Fibroblast of pulmonary artery (primary cell): ENCODE measurements around the gene ELOVL1.
A peak's percentile ranks its signal among the peaks of the same experiment; 100 is the strongest.

Experiments
- DNase-seq: peaks from one replicate; pipeline ENCODE4 v3.0.0-alpha.2; 2010; ENCODE audit warnings: low read depth
- H3K4me3 ChIP-seq: replicated peaks from 2 replicates; pipeline ENCODE4 v1.5.1; 2011; ENCODE audit warnings: low read depth, mild to moderate bottlenecking, control low read depth, low read length, moderate library complexity
- TF ChIP-seq, protein P1 (sequence below): IDR thresholded peaks from 2 replicates; pipeline ENCODE4 v1.5.1; 2011; ENCODE audit warnings: mild to moderate bottlenecking, control low read depth, low read length, inconsistent platforms; ENCODE audit errors: missing control alignments

Gene ELOVL1

DNA sequence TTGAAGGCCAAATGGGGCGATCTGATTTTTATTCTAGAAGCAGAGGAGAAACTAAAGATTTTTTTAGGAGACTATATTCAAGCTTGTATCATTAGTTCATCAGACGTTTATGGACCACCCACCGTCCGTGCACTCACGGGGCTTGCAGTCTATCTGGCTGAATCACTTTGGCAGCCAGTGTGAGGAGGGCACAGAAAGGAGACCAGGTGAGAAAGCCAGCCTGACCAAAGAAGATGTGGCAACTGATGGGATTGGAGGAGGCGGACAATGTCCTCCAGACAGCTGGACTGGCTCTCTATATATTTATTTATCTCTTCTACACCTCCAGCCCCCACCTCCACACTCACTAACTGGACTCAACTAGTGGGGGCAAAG is 822 bp upstream of the ELOVL1 start:
- H3K4me3 ChIP-seq = peak overlapping the region; percentile 69
- DNase-seq = no peak
- TF ChIP-seq, protein P1, sequence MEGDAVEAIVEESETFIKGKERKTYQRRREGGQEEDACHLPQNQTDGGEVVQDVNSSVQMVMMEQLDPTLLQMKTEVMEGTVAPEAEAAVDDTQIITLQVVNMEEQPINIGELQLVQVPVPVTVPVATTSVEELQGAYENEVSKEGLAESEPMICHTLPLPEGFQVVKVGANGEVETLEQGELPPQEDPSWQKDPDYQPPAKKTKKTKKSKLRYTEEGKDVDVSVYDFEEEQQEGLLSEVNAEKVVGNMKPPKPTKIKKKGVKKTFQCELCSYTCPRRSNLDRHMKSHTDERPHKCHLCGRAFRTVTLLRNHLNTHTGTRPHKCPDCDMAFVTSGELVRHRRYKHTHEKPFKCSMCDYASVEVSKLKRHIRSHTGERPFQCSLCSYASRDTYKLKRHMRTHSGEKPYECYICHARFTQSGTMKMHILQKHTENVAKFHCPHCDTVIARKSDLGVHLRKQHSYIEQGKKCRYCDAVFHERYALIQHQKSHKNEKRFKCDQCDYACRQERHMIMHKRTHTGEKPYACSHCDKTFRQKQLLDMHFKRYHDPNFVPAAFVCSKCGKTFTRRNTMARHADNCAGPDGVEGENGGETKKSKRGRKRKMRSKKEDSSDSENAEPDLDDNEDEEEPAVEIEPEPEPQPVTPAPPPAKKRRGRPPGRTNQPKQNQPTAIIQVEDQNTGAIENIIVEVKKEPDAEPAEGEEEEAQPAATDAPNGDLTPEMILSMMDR = no peak

DNA sequence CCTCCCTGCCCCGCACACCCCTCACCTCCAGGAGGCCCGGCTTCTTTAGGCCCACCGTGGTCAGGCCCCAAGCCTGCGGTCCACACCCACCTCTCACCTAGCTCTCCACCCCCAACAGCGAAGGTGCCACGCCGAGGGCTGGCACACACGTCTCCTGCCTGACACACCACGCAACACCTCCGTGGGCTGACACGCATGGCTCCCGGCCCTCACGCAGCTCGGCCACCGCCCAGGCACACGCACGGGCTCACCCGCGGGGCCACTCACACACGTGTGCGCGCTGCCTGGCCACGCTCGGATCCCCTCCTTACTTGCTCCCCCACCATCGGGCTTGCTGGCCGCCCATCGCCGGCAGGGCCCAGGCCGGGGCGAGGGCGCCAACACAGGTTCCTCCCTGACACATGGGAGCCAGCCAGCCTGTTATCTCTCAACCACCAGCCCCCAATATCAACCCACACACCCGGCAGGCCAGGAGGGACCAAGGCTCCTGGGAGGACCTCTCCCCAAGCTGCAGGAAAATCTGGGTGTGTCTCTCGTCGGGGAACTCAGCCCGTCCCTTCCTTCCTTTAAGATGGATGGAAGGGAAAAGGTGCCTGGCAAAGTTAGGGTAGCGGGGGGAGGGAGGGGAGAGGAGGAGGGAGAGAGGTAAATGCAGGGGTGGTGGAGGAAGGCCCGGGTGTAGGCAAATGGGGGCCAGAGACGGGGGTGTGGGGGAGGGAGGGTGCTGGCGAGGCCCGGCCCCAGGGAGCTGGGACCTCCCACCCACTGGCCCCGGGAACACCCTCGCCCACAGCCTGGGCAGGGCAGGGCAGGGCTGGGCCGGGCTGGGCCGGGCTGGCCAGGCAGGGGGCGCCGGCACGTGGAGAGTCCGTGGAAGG is 546 bp downstream of the ELOVL1 start:
- DNase-seq = no peak
- H3K4me3 ChIP-seq = peak overlapping the region; percentile 69

DNA sequence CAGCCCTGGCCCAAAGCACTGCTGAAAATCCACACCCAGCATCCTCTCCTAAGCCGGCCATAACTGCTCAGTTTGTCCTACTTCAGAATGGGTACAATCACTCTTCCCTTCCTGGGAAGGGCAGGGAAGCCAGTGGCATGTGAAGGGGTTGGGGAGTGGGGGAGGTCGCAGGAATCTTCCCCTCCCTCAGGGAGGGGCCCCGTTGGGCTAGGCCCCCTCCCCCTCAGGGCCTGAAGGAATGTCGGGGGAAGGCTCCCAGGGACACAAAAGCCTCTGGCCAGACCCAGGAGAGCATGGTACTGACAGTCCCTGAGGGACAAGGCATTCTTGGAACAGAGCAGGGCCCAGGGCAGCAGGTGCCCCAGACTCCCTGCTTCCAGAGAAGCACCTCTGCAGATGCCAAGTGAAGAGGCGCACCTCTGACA is 1.2 kb downstream of the ELOVL1 start:
- no peak for DNase-seq
- TF ChIP-seq, protein P1 = no peak
- peak overlapping the region; percentile 69 for H3K4me3 ChIP-seq

More for the DNA sequence above, 546 bp downstream of the ELOVL1 start:
- TF ChIP-seq, protein P1 = no peak

DNA sequence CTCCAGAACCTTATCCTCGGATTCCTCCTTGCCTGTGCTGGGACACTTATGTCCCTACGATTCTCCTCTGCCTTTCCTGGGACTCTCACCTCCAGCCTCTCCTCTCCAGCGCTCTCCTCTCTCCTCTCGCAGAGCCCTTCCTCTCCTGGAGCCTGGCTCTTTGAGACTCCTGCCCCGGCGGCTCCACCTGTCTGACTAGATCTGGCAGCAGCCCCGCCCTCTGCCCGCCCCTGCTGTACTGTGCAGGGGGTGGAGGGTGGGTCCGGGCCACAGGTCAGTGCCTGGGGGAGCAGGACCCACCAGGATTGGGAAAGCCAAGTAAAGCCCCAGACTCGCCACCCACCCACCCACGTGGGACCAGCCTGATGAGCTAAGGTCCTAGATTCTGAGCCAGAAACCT is 1.6 kb downstream of the ELOVL1 start:
- no peak for DNase-seq
- TF ChIP-seq, protein P1 = no peak
- H3K4me3 ChIP-seq = no peak overlapping the region

DNA sequence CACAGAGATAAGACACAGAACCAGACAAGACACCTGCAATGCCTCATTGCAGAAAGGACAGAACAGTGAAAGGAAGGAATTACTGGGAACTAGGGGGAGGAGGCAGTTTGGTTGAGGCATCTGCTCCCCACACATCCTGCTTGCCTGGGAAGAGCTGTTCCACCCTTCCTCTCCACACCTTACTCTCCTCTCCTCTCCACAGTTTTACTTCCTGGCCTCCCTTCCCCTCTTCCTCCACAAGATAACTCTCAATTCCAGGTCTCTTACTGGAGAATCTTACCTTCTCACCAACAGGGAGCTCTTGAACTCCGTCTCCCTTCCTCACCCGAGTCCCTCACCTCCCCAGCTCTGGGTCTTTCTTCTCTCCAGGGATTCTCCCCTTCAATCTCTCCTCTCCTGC is 2.1 kb downstream of the ELOVL1 start:
- TF ChIP-seq, protein P1 = no peak
- DNase-seq = no peak
- no peak overlapping the region for H3K4me3 ChIP-seq

DNA sequence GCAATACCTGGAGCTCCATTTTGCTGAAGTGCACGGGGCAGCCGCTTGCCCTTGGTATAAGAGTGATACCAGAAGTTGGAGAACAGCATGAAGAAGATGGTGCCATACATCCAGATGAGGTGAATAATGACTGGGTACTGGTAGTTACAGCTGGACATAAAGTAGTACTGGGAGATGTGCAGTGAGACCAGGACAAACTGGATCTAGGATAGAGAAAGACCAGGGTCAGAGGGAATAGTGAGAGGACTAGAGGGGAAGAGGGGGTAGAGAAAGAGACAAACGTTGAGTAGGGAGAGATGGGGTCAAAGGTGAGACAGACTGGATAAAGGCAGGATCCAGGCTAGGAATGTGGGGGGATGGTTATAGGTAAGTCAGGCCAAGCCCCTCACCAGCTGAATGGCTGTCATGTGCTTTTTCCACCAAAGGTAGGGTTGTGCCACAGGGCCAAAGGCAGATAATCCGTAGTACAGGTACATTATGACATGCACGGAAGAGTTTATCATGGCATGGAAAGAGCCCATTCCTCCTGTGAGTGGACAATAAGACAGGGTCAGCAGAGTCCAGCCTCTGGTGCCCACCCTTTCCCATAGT is 3.8 kb downstream of the ELOVL1 start:
- H3K4me3 ChIP-seq = no peak overlapping the region
- no peak for DNase-seq
- TF ChIP-seq, protein P1 = no peak
